Ectodermal cell (in vitro differentiated cells): ENCODE measurements around the gene CPT2. TPM values are rescaled to one million over a fixed set of nuclear protein-coding genes. Genes with fewer than 3 reads are reported as not detected.

Source experiments
- H3K27ac ChIP-seq: 2 replicates; pipeline ENCODE4 v1.7.0; 2013; ENCODE audit warnings: mild to moderate bottlenecking, low read depth, low read length; ENCODE audit not compliant: insufficient read depth, poor library complexity, severe bottlenecking
- H3K27me3 ChIP-seq: 2 replicates; pipeline ENCODE4 v1.7.0; 2013; ENCODE audit warnings: mild to moderate bottlenecking, low read length; ENCODE audit not compliant: insufficient read depth, control insufficient read depth, poor library complexity, severe bottlenecking
- H3K36me3 ChIP-seq: one replicate; pipeline ENCODE4 v1.7.0; 2013; ENCODE audit warnings: low read length; ENCODE audit not compliant: control insufficient read depth, insufficient read depth
- H3K4me1 ChIP-seq: one replicate; pipeline ENCODE4 v1.7.0; 2013; ENCODE audit warnings: low read length; ENCODE audit not compliant: control insufficient read depth, insufficient read depth
- H3K4me3 ChIP-seq: 2 replicates; pipeline ENCODE4 v1.7.0; 2013; ENCODE audit warnings: low read depth, low read length, control low read depth; ENCODE audit not compliant: insufficient read depth
- H3K9me3 ChIP-seq: 2 replicates; pipeline ENCODE4 v1.7.0; 2013; ENCODE audit warnings: mild to moderate bottlenecking, low read length, moderate library complexity; ENCODE audit not compliant: control insufficient read depth
- WGBS, 2 experiments: methylation state at CpG; one replicate each; pipeline ENCODE4 v1.1.7; 2013; ENCODE audit warnings: missing lambda C conversion rate in 2 of 2; 5-methylcytosine and 5-hydroxymethylcytosine counted together
- polyA plus RNA-seq, 4 experiments: library from polyadenylated mRNA; stranded (reverse); fragments of 50-300 nt; gene quantifications; one replicate each; pipeline ENCODE4 v1.2.3, GENCODE V29; 2013

The CPT2 gene
- polyA plus RNA-seq (2013, experiment 1 of 4), result 24.7 TPM
- polyA plus RNA-seq (2013, experiment 2 of 4), result 25.4 TPM
- polyA plus RNA-seq (2013, experiment 3 of 4), result 23.2 TPM
- 23.2 TPM for polyA plus RNA-seq (2013, experiment 4 of 4)

- no peaks in the 10 kb centered on the region for H3K9me3 ChIP-seq
- H3K36me3 ChIP-seq, result no peaks in the 10 kb centered on the region
- peaks cover 12% of the 10 kb centered on the region for H3K4me1 ChIP-seq
- H3K27me3 ChIP-seq, result peaks cover 7% of the 10 kb centered on the region
- peak within 1 kb of the TSS; percentile 99 for H3K4me3 ChIP-seq
- 1% methylated on average over 57 of the region's 57 CpGs for WGBS, 2 experiments
- H3K27ac ChIP-seq, result peak within 1 kb of the TSS; percentile 70
These were observed at the start of gene CPT2 for GRCh38 chr1:53196485-53197290. Gene CPT2, plus strand, starts transcription at chr1:53196824. Its CDS starts 120 bp downstream, at chr1:53196944.

DNA sequence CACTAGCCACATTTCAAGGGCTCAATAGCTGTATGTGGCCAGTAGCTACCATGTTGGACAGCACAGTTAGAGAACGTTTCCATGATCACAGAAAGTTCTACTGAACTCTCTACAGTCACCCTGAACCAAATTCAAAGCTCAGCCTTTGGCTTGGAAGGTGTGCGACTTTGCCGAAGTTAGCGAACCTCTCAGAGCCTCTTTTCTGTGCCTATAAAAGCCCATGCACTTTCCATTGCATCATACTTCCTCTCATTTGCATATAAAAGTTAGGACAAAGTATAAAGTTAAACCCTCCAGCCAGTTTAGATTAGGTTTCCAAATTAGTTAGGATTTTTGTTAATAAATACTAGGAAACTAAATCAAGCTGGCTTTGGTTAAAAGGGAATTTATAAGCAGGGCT is 49.5 kb upstream of the CPT2 start:
- Histone ChIP-seq H3K27ac (no peak overlapping the region), H3K4me1 (peaks cover 4% of the 10 kb centered on the region)
- WGBS, 2 experiments, result 89 to 94% methylated on average over 4 of the region's 4 CpGs

GRCh38 chr1:53148123-53148522 is 48.5 kb upstream of the CPT2 start:
- H3K4me1 ChIP-seq, result peaks cover 4% of the 10 kb centered on the region
- H3K27me3 ChIP-seq, result no peaks in the 10 kb centered on the region
- H3K4me3 ChIP-seq, result no peak overlapping the region
- 89 to 90% methylated on average over 3 of the region's 3 CpGs for WGBS, 2 experiments
- no peak overlapping the region for H3K27ac ChIP-seq
- H3K36me3 ChIP-seq, result no peaks in the 10 kb centered on the region
- H3K9me3 ChIP-seq, result no peaks in the 10 kb centered on the region

More for the DNA sequence above, 49.5 kb upstream of the CPT2 start:
- Histone ChIP-seq H3K36me3 (no peaks in the 10 kb centered on the region), H3K27me3 (no peaks in the 10 kb centered on the region), H3K4me3 (no peak overlapping the region), H3K9me3 (no peaks in the 10 kb centered on the region)

DNA sequence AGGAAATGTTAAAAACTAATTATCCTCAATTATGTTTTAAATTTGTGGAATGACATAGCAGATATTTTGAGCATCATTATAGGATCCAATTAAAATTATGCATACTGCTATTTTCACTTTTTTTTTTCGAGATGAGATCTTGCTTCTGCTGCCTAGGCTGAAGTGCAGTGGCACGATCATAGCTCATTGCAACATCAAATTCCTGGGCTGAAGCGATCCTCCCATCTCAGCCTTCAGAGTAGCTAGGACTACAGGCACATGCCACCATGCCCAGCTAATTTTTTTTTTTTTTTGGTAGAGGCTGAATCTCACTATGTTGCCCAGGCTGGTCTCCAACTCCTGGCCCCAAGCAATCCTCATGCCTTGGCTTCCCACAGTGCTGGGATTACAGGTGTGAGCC is 42.9 kb upstream of the CPT2 start:
- H3K9me3 ChIP-seq, result no peaks in the 10 kb centered on the region
- 89 to 91% methylated on average over 3 of the region's 3 CpGs for WGBS, 2 experiments

DNA sequence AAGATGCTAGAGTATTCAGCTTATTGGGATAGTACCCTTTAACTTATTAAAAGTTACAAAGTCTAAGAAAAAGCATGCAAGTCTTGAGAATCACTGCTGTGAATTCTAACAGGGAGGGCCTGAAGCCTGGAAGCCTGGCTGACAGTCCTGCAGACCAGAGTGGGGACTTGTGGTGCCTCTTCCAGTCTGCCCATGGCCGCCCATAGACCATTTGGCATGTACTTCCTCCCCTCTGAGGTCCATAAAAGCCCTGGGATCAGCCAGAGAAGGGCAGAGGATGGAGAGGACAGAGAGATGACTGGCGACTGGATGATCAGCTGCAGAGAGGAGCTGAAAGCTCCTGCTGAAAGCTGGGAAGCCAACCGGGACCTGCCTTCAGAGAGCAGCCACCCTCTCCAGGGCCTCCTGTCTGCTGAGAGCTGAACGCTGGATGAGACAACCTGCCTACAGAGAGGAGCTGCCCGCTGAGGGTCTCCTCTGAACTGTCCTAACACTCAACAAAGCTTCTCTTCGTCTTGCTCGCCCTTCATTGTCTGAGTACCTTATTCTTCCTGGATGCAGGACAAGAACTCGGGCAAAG is 41.7 kb upstream of the CPT2 start:
- H3K4me3 ChIP-seq, result no peak overlapping the region
- H3K27me3 ChIP-seq, result no peaks in the 10 kb centered on the region
- H3K27ac ChIP-seq, result no peak overlapping the region
- no peaks in the 10 kb centered on the region for H3K36me3 ChIP-seq
- H3K4me1 ChIP-seq, result no peaks in the 10 kb centered on the region
- H3K9me3 ChIP-seq, result no peaks in the 10 kb centered on the region
- WGBS, 2 experiments, result 91 to 94% methylated on average over 8 of the region's 8 CpGs

More for the DNA sequence above, 42.9 kb upstream of the CPT2 start:
- no peak overlapping the region for H3K27ac ChIP-seq
- no peaks in the 10 kb centered on the region for H3K27me3 ChIP-seq
- no peaks in the 10 kb centered on the region for H3K4me1 ChIP-seq
- H3K36me3 ChIP-seq, result no peaks in the 10 kb centered on the region
- no peak overlapping the region for H3K4me3 ChIP-seq

DNA sequence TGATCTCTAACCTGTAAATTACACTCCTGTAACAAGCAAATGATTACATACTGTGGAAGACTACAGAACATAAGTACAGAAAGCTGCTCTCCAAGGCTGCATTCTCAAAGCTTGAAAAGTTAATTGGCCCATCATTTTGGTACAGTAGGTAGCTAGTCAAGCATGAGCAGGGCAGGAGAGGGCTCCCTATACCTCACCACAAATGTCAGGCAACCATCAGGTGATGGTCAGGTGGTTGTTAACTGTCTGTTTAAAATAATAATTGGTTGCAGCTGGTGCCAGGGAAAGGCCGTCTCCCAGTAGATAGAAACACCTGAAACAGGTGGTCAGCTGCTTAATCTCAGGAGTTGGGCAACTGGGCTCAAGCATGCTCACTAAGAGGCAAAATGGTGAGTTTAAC is 41.1 kb upstream of the CPT2 start:
- Histone ChIP-seq H3K4me1 (no peaks in the 10 kb centered on the region), H3K9me3 (no peaks in the 10 kb centered on the region), H3K4me3 (no peak overlapping the region), H3K27ac (no peak overlapping the region), H3K36me3 (no peaks in the 10 kb centered on the region), H3K27me3 (no peaks in the 10 kb centered on the region)
- WGBS, 2 experiments, result 86 to 89% methylated on average over 1 of the region's 1 CpG

- Histone ChIP-seq H3K27ac (no peak overlapping the region), H3K27me3 (no peaks in the 10 kb centered on the region), H3K4me1 (no peaks in the 10 kb centered on the region), H3K4me3 (no peak overlapping the region), H3K9me3 (no peaks in the 10 kb centered on the region), H3K36me3 (no peaks in the 10 kb centered on the region)
- WGBS, 2 experiments, result 88 to 92% methylated on average over 7 of the region's 7 CpGs
These were observed 40.7 kb upstream of the CPT2 start for GRCh38 chr1:53155945-53156344.

GRCh38 chr1:53156783-53157182 is 39.8 kb upstream of the CPT2 start:
- Histone ChIP-seq H3K9me3 (no peaks in the 10 kb centered on the region), H3K27ac (no peak overlapping the region), H3K36me3 (no peaks in the 10 kb centered on the region), H3K4me3 (no peak overlapping the region), H3K4me1 (no peaks in the 10 kb centered on the region), H3K27me3 (no peaks in the 10 kb centered on the region)
- 45 to 61% methylated on average over 1 of the region's 3 CpGs for WGBS, 2 experiments

GRCh38 chr1:53158900-53159299 is 37.7 kb upstream of the CPT2 start:
- H3K27ac ChIP-seq, result no peak overlapping the region

GRCh38 chr1:53160924-53161378 is 35.7 kb upstream of the CPT2 start:
- H3K36me3 ChIP-seq, result no peaks in the 10 kb centered on the region
- WGBS, 2 experiments, result 73 to 74% methylated on average over 2 of the region's 2 CpGs
- no peaks in the 10 kb centered on the region for H3K27me3 ChIP-seq
- H3K27ac ChIP-seq, result no peak overlapping the region
- no peaks in the 10 kb centered on the region for H3K4me1 ChIP-seq
- H3K9me3 ChIP-seq, result no peaks in the 10 kb centered on the region
- no peak overlapping the region for H3K4me3 ChIP-seq

More at GRCh38 chr1:53158900-53159299, 37.7 kb upstream of the CPT2 start:
- WGBS, 2 experiments, result 100% methylated on average over 1 of the region's 1 CpG
- Histone ChIP-seq H3K27me3 (no peaks in the 10 kb centered on the region), H3K9me3 (no peaks in the 10 kb centered on the region), H3K36me3 (no peaks in the 10 kb centered on the region), H3K4me3 (no peak overlapping the region), H3K4me1 (no peaks in the 10 kb centered on the region)
